ENCODE measurements around the gene TMEM181. TPM values are rescaled to one million over a fixed set of nuclear protein-coding genes. Genes with fewer than 3 reads are reported as not detected.

The TMEM181 gene
- polyA plus RNA-seq, 1 of the 3 experiments (the other 2 are of a cell fraction) = 19.5 TPM

GRCh38 chr6:158517581-158517980, 42.3 kb upstream of the TMEM181 start (continued):
- TF ChIP-seq FOXM1 (IDR thresholded peaks at IDR 0.05; ENCODE audit: low read depth) = no peak
- no peak for TF ChIP-seq CHD2 (IDR thresholded peaks at IDR 0.05; ENCODE audit: low read length, partially characterized antibody)
- no peak for TF ChIP-seq TCF12 (IDR thresholded peaks at IDR 0.05)
- no peak for TF ChIP-seq USF1 (IDR thresholded peaks at IDR 0.05; ENCODE audit: borderline replicate concordance, low read depth)
- TF ChIP-seq ZBTB33 (IDR thresholded peaks at IDR 0.05; ENCODE audit: borderline replicate concordance, low read depth) = no peak
- no peak for TF ChIP-seq EZH2phosphoT487 (IDR thresholded peaks at IDR 0.05; ENCODE audit: borderline replicate concordance, low read depth)
- no peak for TF ChIP-seq RXRA (IDR thresholded peaks at IDR 0.05; ENCODE audit: borderline replicate concordance, low read depth)

- DNase-seq = peak; percentile 83
- ChIA-PET POLR2A (no interaction called here), CTCF (interaction anchor here (0.6 to 3.7 kb wide), 25 partner anchors 9 to 305 kb away, joined by 3 to 33 read pairs (median 4); partner anchors contain the start of gene TMEM181)
- H2AFZ ChIP-seq (ENCODE audit: low read depth) = peak overlapping the region; percentile 91
- WGBS (ENCODE audit: low lambda C conversion rate) = 5% methylated on average over 18 of the region's 18 CpGs
- no peaks in the 10 kb centered on the region for H4K20me1 ChIP-seq (ENCODE audit: insufficient read depth)
- no peaks in the 10 kb centered on the region for H3K79me2 ChIP-seq (ENCODE audit: insufficient read depth)
- no peaks in the 10 kb centered on the region for H3K9me3 ChIP-seq
- no peaks in the 10 kb centered on the region for H3K36me3 ChIP-seq (replicated peaks in 1 of 2; ENCODE audit: control insufficient read depth in 1 of 2, insufficient read depth in 2 of 2, low read length in 1 of 2)
- H3K9ac ChIP-seq = peak overlapping the region; percentile 55
- H3K27ac ChIP-seq (ENCODE audit: low read depth in 2 of 2, low read length in 1 of 2) = peak overlapping the region; percentile 58 to 72
- peaks cover 14% of the 10 kb centered on the region for H3F3A ChIP-seq (replicated peaks; ENCODE audit: insufficient read depth)
- peaks cover 5 to 12% of the 10 kb centered on the region in 2 experiments; a peak in 3 of 4 replicates for H3K4me1 ChIP-seq (ENCODE audit: control insufficient read depth in 1 of 2, insufficient read depth in 2 of 2, low read depth in 1 of 2, low read length in 1 of 2)
- no peaks in the 10 kb centered on the region for H3K9me2 ChIP-seq
- peak overlapping the region; percentile 83 for H3K4me2 ChIP-seq
- H3K4me3 ChIP-seq (ENCODE audit: low read depth in 2 of 2, low read length in 1 of 2) = peak overlapping the region; percentile 38 to 67
- H3K27me3 ChIP-seq (ENCODE audit: insufficient read depth) = no peaks in the 10 kb centered on the region
- TF ChIP-seq CHD2 (IDR thresholded peaks at IDR 0.05; ENCODE audit: low read length, partially characterized antibody) (no peak), SIN3A (IDR thresholded peaks at IDR 0.05; ENCODE audit: borderline replicate concordance, low read depth, low read length) (no peak; the same call in 1 of the 2 replicates), ZBTB33 (IDR thresholded peaks at IDR 0.05; ENCODE audit: borderline replicate concordance, low read depth) (no peak), TAF1 (IDR thresholded peaks at IDR 0.05; ENCODE audit: borderline replicate concordance, low read depth, low read length) (no peak; the same call in 1 of the 2 replicates), IRF3 (IDR thresholded peaks at IDR 0.05; ENCODE audit: low read depth, low read length) (no peak), SMC3 (IDR thresholded peaks at IDR 0.05; ENCODE audit: low read depth, low read length) (peak; percentile 78), YY1 (IDR thresholded peaks at IDR 0.05; ENCODE audit: low read depth) (no peak), ELF1 (IDR thresholded peaks at IDR 0.05) (no peak), MEF2A (IDR thresholded peaks at IDR 0.05; ENCODE audit: borderline replicate concordance, low read depth) (no peak), USF2 (IDR thresholded peaks at IDR 0.05; ENCODE audit: borderline replicate concordance, low read depth, low read length) (no peak), RXRA (IDR thresholded peaks at IDR 0.05; ENCODE audit: borderline replicate concordance, low read depth) (no peak; the same call in 1 of the 2 replicates), MAX (IDR thresholded peaks at IDR 0.05; ENCODE audit: low read depth) (0 out of 2 replicates have a peak, but pooled peaks have one; percentile 61), GABPA (IDR thresholded peaks at IDR 0.05; ENCODE audit: low read depth) (no peak), TCF12 (IDR thresholded peaks at IDR 0.05) (no peak), PBX3 (IDR thresholded peaks at IDR 0.05) (no peak), USF1 (IDR thresholded peaks at IDR 0.05; ENCODE audit: borderline replicate concordance, low read depth) (no peak), JUND (IDR thresholded peaks at IDR 0.05) (peak; percentile 51; the same call in 1 of the 2 replicates)
Observed at GRCh38 chr6:158518191-158519127, 41.4 kb upstream of the TMEM181 start.
